ENCODE data around the gene PLOD1. TPM values are rescaled to one million over a fixed set of nuclear protein-coding genes. Genes with fewer than 3 reads are reported as not detected.

Gene PLOD1
- total and polyA plus RNA-seq, 2 experiments from 2014 or later: 22.4 to 62.9 TPM

- 0 out of 2 replicates have a peak, but pooled peaks cover 4% of the 10 kb centered on the region for H3K79me2 ChIP-seq (replicated peaks; ENCODE audit: insufficient read depth)
- no peak overlapping the region for H3K4me3 Mint-ChIP-seq
- peaks cover 3% of the 10 kb centered on the region for H3K27me3 Mint-ChIP-seq (ENCODE audit: insufficient read depth, low read depth, poor library complexity)
- peaks cover 4% of the 10 kb centered on the region; the same call in 1 of the 2 replicates for H3F3A ChIP-seq (replicated peaks; ENCODE audit: low read depth)
- peak overlapping the region; percentile 23; the same call in 1 of the 2 replicates for H2AFZ ChIP-seq
- no peaks in the 10 kb centered on the region for H4K20me1 ChIP-seq (replicated peaks; ENCODE audit: insufficient read depth)
- no peak for TF ChIP-seq NANOG (IDR thresholded peaks at IDR 0.05; ENCODE audit: borderline replicate concordance)
- no peak overlapping the region for H3K27ac Mint-ChIP-seq
- H3K36me3 Mint-ChIP-seq (ENCODE audit: low read depth): no peaks in the 10 kb centered on the region
- ATAC-seq (no peak), DNase-seq (ENCODE audit: low spot score) (no peak)
- H3K4me2 ChIP-seq: no peak overlapping the region
- H3K4me3 ChIP-seq: no peak overlapping the region
- H3K36me3 ChIP-seq (ENCODE audit: insufficient read depth): no peaks in the 10 kb centered on the region; the same call in 1 of the 2 replicates
- H3K9me2 ChIP-seq (ENCODE audit: insufficient read depth): no peaks in the 10 kb centered on the region
- H3K27ac ChIP-seq (ENCODE audit: low read depth): no peak overlapping the region
- H3K9me3 Mint-ChIP-seq: no peaks in the 10 kb centered on the region
- peaks cover 6% of the 10 kb centered on the region for H3K4me1 Mint-ChIP-seq
- H3K27me3 ChIP-seq (ENCODE audit: insufficient read depth): no peaks in the 10 kb centered on the region
- peaks cover 11% of the 10 kb centered on the region; the same call in 1 of the 2 replicates for H3K4me1 ChIP-seq (ENCODE audit: insufficient read depth)
Observed at GRCh38 chr1:11930571-11931445, 3.7 kb upstream of the PLOD1 start.

- Histone ChIP-seq H3F3A (replicated peaks; ENCODE audit: low read depth) (peaks cover 4% of the 10 kb centered on the region; the same call in 1 of the 2 replicates), H4K20me1 (replicated peaks; ENCODE audit: insufficient read depth) (no peaks in the 10 kb centered on the region), H3K36me3 (ENCODE audit: insufficient read depth) (no peaks in the 10 kb centered on the region; the same call in 1 of the 2 replicates), H3K27ac (ENCODE audit: low read depth) (no peak overlapping the region), H3K4me2 (no peak overlapping the region), H3K27me3 (ENCODE audit: insufficient read depth) (no peaks in the 10 kb centered on the region), H2AFZ (no peak overlapping the region), H3K9me2 (ENCODE audit: insufficient read depth) (no peaks in the 10 kb centered on the region), H3K4me1 (ENCODE audit: insufficient read depth) (peaks cover 11% of the 10 kb centered on the region; the same call in 1 of the 2 replicates), H3K79me2 (replicated peaks; ENCODE audit: insufficient read depth) (0 out of 2 replicates have a peak, but pooled peaks cover 4% of the 10 kb centered on the region), H3K4me3 (no peak overlapping the region)
- H3K27ac Mint-ChIP-seq: no peak overlapping the region
- DNase-seq (ENCODE audit: low spot score): no peak
- H3K27me3 Mint-ChIP-seq (ENCODE audit: insufficient read depth, low read depth, poor library complexity): peaks cover 7% of the 10 kb centered on the region
- H3K9me3 Mint-ChIP-seq: no peaks in the 10 kb centered on the region
- ATAC-seq: no peak
- H3K4me1 Mint-ChIP-seq: peaks cover 6% of the 10 kb centered on the region
- no peaks in the 10 kb centered on the region for H3K36me3 Mint-ChIP-seq (ENCODE audit: low read depth)
- no peak overlapping the region for H3K4me3 Mint-ChIP-seq
- TF ChIP-seq ZNF462 (CRISPR knock-in tag; IDR thresholded peaks at IDR 0.05): no peak
- TF ChIP-seq ZNF114 (CRISPR knock-in tag; IDR thresholded peaks at IDR 0.05): no peak
- TF ChIP-seq NANOG (IDR thresholded peaks at IDR 0.05; ENCODE audit: borderline replicate concordance): no peak
- no peak for TF ChIP-seq EZH2 (IDR thresholded peaks at IDR 0.05; ENCODE audit: low read depth, unreplicated experiment)
- no peak for TF ChIP-seq EZH2phosphoT487 (IDR thresholded peaks at IDR 0.05; ENCODE audit: unreplicated experiment)
- TF ChIP-seq CREB1 (CRISPR knock-in tag; IDR thresholded peaks at IDR 0.05; ENCODE audit: low read depth): no peak
- TF ChIP-seq REST (IDR thresholded peaks at IDR 0.05; ENCODE audit: unreplicated experiment): no peak
- no peak for TF ChIP-seq CTCF (conservative IDR thresholded peaks at IDR 0.05; ENCODE audit: low read depth in 2 of 2)
Observed at GRCh38 chr1:11931845-11932244, 2.7 kb upstream of the PLOD1 start.
